HG02840 (cell line): ENCODE measurements around the gene RDH13.
"Not testable (repeated sequence)": the region's sequence is repeated elsewhere in the genome, so short reads cannot be mapped to it uniquely, and the experiment has no call there.

Source experiments
- ATAC-seq: cut with Tn5 transposase; IDR thresholded peaks from one replicate; pipeline ENCODE4 v1.9.1; 2021; ENCODE audit warnings: mild to moderate bottlenecking, moderate library complexity, moderate number of reproducible peaks; ENCODE audit not compliant: unreplicated experiment, low FRiP score

RDH13 gene

DNA sequence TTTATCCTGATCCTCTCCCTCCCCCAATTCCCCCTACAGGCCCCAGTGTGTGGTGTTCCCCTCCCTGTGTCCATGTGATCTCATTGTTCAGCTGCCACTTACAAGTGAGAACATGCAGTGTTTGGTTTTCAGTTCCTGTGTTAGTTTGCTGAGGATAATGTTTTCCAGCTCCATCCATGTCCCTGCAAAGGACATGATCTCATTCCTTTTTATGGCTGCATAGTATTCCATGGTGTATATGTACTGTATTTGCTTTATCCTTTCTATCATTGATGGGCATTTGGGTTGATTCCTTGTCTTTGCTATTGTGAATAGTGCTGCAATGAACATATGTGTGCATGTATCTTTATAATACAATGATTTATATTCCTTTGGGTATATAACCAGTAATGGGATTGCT is 42.6 kb downstream of the RDH13 start:
- ATAC-seq, result not testable (repeated sequence)

GRCh38 chr19:55018633-55019032 is 44.3 kb downstream of the RDH13 start:
- no peak for ATAC-seq

GRCh38 chr19:55018216-55018615 is 44.7 kb downstream of the RDH13 start:
- no peak for ATAC-seq

DNA sequence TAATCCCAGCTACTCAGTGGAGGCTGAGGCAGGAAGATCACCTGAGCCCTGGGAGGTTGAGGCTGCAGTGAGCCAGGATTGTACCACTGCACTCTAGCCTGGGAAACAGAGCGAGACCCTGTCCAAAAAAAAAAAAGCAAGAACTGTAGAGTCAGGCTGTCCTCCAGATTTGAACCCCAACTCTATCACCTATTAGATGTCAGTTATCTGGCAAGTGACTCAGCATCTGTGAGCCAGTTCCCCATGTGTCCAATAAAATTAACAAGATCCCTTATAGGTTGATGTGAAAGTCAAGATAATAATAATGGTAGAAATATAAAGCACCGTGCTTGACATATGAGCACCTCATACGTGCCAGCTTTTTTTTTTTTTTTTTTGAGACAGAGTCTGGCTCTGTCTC is 46.9 kb downstream of the RDH13 start:
- no peak for ATAC-seq

GRCh38 chr19:55015126-55015525 is 47.8 kb downstream of the RDH13 start:
- ATAC-seq, result no peak

DNA sequence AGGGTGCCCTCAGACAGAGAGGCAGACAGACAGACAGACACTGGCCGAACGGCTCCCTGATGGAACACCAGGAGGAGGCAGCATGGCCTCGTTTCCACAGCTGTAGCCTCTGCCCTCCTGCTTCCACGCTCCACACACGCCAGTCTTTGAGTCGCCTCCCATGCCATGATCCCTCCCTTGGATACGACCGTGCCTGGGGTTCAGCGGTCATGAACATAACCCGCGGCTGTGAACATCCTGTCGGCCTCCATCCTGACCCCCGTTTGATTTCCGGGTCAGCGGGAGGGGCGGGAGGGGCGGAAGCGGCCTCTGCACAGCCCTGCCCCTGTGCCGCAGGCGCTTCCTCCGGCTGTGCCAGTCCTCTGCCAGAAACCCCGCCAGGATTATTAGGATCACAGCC is 48.2 kb downstream of the RDH13 start:
- no peak for ATAC-seq

DNA sequence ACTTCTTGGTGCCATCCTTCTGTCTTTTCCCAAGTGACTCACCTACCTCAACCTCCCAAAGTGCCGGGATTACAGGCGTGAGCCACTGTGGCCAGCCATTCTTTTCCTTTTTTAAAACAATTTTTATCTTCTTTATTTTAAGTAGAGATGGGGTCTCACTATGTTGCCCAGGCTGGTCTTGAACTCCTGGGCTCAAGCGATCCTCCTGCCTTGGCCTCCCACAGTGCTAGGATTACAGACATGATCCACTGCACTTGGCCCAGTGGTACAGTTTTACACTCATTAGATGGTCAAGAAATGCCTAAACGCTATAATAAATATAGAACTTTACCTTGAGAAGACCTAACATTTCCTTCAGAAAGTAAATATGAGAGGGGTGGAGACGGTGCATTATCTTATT is 49.4 kb downstream of the RDH13 start:
- no peak for ATAC-seq

- ATAC-seq, result no peak
Measured at GRCh38 chr19:55012306-55012705, 50.6 kb downstream of the RDH13 start.

DNA sequence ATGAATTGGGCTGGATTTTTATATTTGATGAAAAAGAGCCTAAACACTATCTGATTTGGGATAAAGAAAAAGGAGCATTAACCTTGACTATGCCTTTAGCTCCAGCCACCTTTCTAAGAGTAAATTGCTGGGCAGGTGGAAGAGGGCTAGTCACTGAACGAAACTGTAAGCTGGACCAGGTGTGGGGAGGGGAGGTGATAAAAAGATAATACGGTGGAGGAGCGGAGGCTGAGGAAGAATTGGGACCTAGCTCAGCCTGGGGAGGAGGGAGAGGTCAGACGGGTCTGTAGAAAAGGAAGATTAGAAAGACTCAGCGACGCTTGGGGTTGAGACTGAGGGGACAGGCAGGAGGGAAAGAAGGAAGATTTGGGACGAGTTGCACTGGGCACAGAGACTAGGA is 52.4 kb downstream of the RDH13 start:
- ATAC-seq, result not testable (repeated sequence)

DNA sequence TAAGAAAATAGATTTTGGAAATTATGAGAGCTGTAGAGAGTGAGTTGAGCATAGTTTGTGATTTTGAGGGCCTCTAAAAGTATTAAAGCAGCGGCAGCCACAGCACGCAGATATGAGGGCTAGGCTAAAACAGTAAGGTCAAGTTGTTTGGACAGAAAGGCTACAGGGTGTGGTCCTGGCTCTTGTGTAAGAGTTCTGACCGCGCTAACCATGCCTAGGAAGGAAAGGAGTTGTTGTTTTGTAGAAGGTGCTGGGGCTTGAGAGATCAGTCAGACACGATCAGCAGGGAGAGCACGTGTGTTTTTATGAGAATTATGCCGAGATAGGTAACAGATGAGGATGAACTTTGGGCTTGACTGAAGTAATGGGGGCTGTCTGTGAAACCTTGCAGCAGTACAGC is 54.2 kb downstream of the RDH13 start:
- not testable (repeated sequence) for ATAC-seq

DNA sequence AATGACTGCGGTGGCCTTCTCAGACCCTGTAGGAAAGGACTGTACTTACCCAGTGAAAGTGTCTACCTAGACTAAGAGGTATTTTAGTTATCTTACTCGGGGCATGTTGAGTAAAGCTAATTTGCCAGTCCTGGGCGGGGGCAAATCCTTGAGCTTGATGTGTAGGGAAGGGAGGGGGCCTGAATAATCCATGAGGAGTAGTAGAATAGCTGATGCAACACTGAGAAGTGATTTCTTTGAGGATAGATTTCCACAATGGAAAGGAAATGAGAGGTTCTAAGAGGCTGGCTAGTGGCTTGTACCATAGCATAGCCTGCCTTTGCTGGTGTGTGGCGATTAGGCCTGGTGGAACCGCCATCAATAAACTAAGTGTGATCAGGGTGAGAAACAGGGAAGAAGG is 54.8 kb downstream of the RDH13 start:
- not testable (repeated sequence) for ATAC-seq

DNA sequence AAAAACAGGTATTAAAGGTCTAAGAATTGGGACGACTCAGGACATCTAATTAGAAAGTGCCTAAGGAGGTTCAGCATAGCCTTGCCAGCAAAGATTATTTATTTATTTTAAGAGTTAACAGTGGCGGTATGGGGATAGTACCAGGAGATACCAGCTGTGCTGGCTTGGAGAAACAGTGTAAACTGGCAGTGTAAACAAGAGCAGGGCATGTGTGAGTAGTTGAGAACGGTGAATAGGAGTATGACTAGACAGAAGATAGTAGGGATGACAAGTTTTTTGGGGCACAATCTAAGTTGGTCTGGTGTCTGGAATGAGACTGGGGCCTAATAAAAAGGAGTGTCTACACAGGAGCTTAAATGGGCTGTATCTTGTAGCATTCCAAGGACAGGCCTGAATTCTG is 55.4 kb downstream of the RDH13 start:
- ATAC-seq, result not testable (repeated sequence)

DNA sequence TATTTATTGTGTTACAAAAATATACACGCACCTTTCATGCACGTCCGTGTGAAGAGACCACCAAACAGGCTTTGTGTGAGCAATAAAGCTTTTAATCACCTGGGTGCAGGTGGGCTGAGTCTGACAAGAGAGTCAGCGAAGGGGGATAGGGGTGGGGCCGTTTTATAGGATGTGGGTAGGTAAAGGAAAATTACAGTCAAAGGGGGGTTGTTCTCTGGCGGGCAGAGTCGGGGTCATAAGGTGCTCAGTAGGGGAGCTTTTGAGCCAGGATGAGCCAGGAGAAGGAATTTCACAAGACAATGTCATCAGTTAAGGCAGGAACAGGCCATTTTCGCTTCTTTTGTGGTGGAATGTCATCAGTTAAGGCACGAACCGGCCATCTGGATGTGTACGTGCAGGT is 56.2 kb downstream of the RDH13 start:
- not testable (repeated sequence) for ATAC-seq

DNA sequence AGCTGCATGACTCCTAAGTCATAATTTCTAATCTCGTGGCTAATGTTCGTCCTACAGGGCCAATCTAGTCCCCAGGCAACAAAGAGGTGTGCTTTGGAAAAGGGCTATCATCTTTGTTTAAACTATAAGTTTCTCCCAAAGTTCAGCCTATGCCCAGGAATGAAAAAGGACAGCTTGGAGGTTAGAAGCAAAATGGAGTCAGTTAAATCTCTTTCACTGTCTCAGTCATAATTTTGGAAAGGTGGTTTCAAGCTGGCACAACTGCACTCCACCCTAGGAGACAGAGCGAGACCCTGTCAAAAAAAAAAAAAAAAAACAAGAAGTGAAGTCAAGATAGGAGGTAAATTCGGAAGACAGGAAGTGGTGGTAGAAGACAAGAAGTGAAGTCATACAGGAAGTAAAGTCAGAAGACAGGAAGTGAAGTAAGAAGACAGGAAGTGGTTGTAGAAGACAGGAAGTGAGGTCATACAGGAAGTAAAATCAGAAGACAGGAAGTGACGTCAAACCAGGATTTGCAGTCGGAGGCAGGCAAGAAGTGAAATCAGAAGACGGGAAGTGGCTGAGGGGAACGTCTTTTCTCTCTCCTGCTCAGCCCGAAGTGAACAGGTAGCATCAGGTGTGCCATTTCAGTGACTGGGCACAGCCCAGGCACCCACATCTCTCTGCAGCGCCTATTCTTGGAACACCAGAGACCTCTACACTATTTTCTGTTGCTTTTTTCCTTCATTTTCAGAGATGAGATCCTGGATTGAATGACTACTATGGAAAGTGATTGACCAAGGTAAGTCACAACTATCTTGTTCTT is 57.1 kb downstream of the RDH13 start:
- peak; percentile 74 for ATAC-seq

- ATAC-seq, result no peak
Measured at GRCh38 chr19:55000761-55001160, 62.2 kb downstream of the RDH13 start.

- not testable (repeated sequence) for ATAC-seq
Measured at GRCh38 chr19:54998751-54999239, 64.2 kb downstream of the RDH13 start.

DNA sequence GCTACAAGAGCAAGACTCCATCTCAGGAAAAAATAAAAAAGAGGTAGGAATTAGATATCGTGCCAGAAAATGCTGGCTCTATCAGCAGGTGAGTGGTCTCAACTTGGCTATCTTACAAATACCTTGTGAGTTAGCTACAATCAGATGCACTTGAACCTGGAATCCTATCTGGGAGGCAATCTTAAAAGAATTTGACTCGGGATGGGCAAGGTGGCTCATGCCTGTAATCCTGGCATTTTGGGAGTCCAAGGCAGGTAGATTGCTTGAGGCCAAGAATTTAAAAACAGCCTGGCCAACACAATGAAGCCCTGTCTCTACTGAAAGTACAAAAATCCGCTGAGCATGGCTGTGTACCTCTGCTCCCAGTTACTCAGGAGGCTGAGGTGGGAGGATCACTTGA is 67.4 kb downstream of the RDH13 start:
- ATAC-seq, result no peak
